Activated naive CD8-positive, alpha-beta T cell (primary cell): ENCODE measurements around the gene TBCA.
A peak's percentile ranks its signal among the peaks of the same experiment; 100 is the strongest.
"Not testable (repeated sequence)": the region's sequence is repeated elsewhere in the genome, so short reads cannot be mapped to it uniquely, and the experiment has no call there.

Source experiments
- H3K27ac Mint-ChIP-seq: one replicate; pipeline ENCODE4 v1.8.0; 2021; ENCODE audit warnings: mixed read lengths
- H3K27me3 Mint-ChIP-seq: one replicate; pipeline ENCODE4 v1.8.0; 2021; ENCODE audit warnings: mixed read lengths
- H3K36me3 Mint-ChIP-seq: one replicate; pipeline ENCODE4 v1.8.0; 2021; ENCODE audit warnings: mixed read lengths
- H3K4me1 Mint-ChIP-seq: one replicate; pipeline ENCODE4 v1.8.0; 2021; ENCODE audit warnings: low read depth, mixed read lengths
- H3K4me3 Mint-ChIP-seq: one replicate; pipeline ENCODE4 v1.8.0; 2021; ENCODE audit warnings: mild to moderate bottlenecking, mixed read lengths
- H3K9me3 Mint-ChIP-seq: one replicate; pipeline ENCODE4 v1.8.0; 2021; ENCODE audit warnings: low read depth, mixed read lengths

Gene TBCA

DNA sequence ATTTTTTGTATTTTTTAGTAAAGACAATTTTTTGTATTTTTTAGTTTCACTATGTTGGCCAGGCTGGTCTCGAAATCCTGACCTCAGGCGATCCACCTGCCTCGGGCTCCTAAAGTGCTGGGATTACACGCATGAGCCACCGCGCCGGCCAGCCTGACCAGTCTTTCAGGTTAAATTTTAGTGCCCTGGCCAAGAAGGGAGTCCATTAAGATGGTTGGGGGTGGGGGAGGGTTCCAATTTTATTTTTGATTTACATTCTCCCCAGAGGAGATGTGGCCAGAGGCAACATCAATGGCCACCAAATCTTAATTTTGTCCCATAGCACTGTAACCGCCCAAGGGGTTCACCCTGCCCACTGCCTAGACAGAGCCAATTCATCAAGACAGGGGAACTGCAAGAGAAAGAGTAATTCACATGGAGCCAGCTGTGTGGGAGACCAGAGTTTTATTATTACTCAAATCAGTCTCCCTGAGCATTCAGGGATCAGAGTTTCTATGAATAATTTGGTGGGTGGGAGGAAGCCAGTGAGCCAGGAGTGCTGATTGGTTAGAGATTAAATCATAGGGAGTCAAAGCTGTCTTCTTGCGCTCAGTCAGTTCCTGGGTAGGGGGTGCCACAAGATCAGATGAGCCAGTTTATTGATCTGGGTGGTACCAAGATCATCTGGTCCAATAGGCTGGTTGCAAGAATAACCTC, 24.7 kb downstream of the TBCA start:
- H3K27ac Mint-ChIP-seq, result no peak overlapping the region
- H3K4me3 Mint-ChIP-seq, result no peak overlapping the region
- no peaks in the 10 kb centered on the region for H3K9me3 Mint-ChIP-seq
- H3K4me1 Mint-ChIP-seq, result peaks cover 63% of the 10 kb centered on the region
- H3K27me3 Mint-ChIP-seq, result no peaks in the 10 kb centered on the region
- peaks cover 6% of the 10 kb centered on the region for H3K36me3 Mint-ChIP-seq

GRCh38 chr5:77750928-77751327, 25.2 kb downstream of the TBCA start:
- not testable (repeated sequence) for H3K4me3 Mint-ChIP-seq, H3K9me3 Mint-ChIP-seq, H3K36me3 Mint-ChIP-seq, H3K27ac Mint-ChIP-seq, H3K27me3 Mint-ChIP-seq
- peaks cover 60% of the 10 kb centered on the region for H3K4me1 Mint-ChIP-seq

- H3K36me3 Mint-ChIP-seq, result peaks cover 13% of the 10 kb centered on the region
- no peak overlapping the region for H3K4me3 Mint-ChIP-seq
- H3K9me3 Mint-ChIP-seq, result no peaks in the 10 kb centered on the region
- H3K27ac Mint-ChIP-seq, result no peak overlapping the region
- peaks cover 56% of the 10 kb centered on the region for H3K4me1 Mint-ChIP-seq
- H3K27me3 Mint-ChIP-seq, result no peaks in the 10 kb centered on the region
Measured at GRCh38 chr5:77748160-77748559, 28.0 kb downstream of the TBCA start.

GRCh38 chr5:77744116-77744515, 32.0 kb downstream of the TBCA start:
- H3K27me3 Mint-ChIP-seq, result no peaks in the 10 kb centered on the region
- H3K4me1 Mint-ChIP-seq, result peaks cover 30% of the 10 kb centered on the region
- no peak overlapping the region for H3K27ac Mint-ChIP-seq
- H3K36me3 Mint-ChIP-seq, result peaks cover 12% of the 10 kb centered on the region
- no peak overlapping the region for H3K4me3 Mint-ChIP-seq
- H3K9me3 Mint-ChIP-seq, result no peaks in the 10 kb centered on the region

DNA sequence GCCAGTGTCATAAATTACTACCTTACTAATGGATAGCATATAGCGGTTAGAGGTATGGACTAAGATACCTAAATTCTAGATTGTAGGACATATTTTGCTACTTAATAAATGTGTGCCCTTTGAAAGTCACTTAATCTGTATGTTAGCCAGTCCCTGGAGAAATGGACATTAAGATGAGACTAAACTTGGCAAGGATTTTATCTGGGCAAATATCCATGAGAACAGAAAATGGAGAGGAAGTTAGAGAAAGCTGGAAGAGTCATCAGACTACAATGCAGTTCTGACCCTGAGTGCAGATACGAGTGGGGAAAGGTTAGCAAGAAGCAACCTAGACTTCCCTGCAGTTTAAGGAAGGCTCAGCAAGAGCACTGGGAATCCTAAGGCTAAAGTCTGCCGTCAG, 33.0 kb downstream of the TBCA start:
- no peaks in the 10 kb centered on the region for H3K27me3 Mint-ChIP-seq
- no peak overlapping the region for H3K27ac Mint-ChIP-seq
- H3K4me1 Mint-ChIP-seq, result peaks cover 23% of the 10 kb centered on the region
- no peaks in the 10 kb centered on the region for H3K9me3 Mint-ChIP-seq
- peaks cover 12% of the 10 kb centered on the region for H3K36me3 Mint-ChIP-seq
- no peak overlapping the region for H3K4me3 Mint-ChIP-seq

GRCh38 chr5:77741608-77742007, 34.5 kb downstream of the TBCA start:
- no peak overlapping the region for H3K27ac Mint-ChIP-seq
- H3K4me3 Mint-ChIP-seq, result no peak overlapping the region
- no peaks in the 10 kb centered on the region for H3K9me3 Mint-ChIP-seq
- peaks cover 25% of the 10 kb centered on the region for H3K4me1 Mint-ChIP-seq
- H3K36me3 Mint-ChIP-seq, result peaks cover 13% of the 10 kb centered on the region
- no peaks in the 10 kb centered on the region for H3K27me3 Mint-ChIP-seq

GRCh38 chr5:77734885-77735284, 41.3 kb downstream of the TBCA start:
- Mint-ChIP-seq H3K36me3 (peaks cover 20% of the 10 kb centered on the region), H3K27ac (no peak overlapping the region), H3K4me3 (no peak overlapping the region), H3K9me3 (no peaks in the 10 kb centered on the region), H3K4me1 (peaks cover 42% of the 10 kb centered on the region), H3K27me3 (no peaks in the 10 kb centered on the region)

GRCh38 chr5:77733130-77733529, 43.0 kb downstream of the TBCA start:
- Mint-ChIP-seq H3K4me1 (peaks cover 46% of the 10 kb centered on the region), H3K27ac (no peak overlapping the region), H3K27me3 (no peaks in the 10 kb centered on the region), H3K9me3 (no peaks in the 10 kb centered on the region), H3K4me3 (no peak overlapping the region), H3K36me3 (peaks cover 24% of the 10 kb centered on the region)

GRCh38 chr5:77727190-77727589, 48.9 kb downstream of the TBCA start:
- peaks cover 31% of the 10 kb centered on the region for H3K4me1 Mint-ChIP-seq
- H3K9me3 Mint-ChIP-seq, result no peaks in the 10 kb centered on the region
- H3K27me3 Mint-ChIP-seq, result no peaks in the 10 kb centered on the region
- H3K36me3 Mint-ChIP-seq, result peaks cover 8% of the 10 kb centered on the region
- no peak overlapping the region for H3K4me3 Mint-ChIP-seq
- H3K27ac Mint-ChIP-seq, result no peak overlapping the region

- Mint-ChIP-seq H3K4me1 (peaks cover 26% of the 10 kb centered on the region), H3K9me3 (no peaks in the 10 kb centered on the region), H3K27me3 (no peaks in the 10 kb centered on the region), H3K27ac (no peak overlapping the region), H3K36me3 (peaks cover 7% of the 10 kb centered on the region), H3K4me3 (no peak overlapping the region)
Measured at GRCh38 chr5:77725616-77726015, 50.5 kb downstream of the TBCA start.

GRCh38 chr5:77724934-77725333, 51.2 kb downstream of the TBCA start:
- peaks cover 26% of the 10 kb centered on the region for H3K4me1 Mint-ChIP-seq
- peaks cover 6% of the 10 kb centered on the region for H3K36me3 Mint-ChIP-seq
- H3K9me3 Mint-ChIP-seq, result no peaks in the 10 kb centered on the region
- H3K4me3 Mint-ChIP-seq, result no peak overlapping the region
- H3K27me3 Mint-ChIP-seq, result no peaks in the 10 kb centered on the region
- no peak overlapping the region for H3K27ac Mint-ChIP-seq

DNA sequence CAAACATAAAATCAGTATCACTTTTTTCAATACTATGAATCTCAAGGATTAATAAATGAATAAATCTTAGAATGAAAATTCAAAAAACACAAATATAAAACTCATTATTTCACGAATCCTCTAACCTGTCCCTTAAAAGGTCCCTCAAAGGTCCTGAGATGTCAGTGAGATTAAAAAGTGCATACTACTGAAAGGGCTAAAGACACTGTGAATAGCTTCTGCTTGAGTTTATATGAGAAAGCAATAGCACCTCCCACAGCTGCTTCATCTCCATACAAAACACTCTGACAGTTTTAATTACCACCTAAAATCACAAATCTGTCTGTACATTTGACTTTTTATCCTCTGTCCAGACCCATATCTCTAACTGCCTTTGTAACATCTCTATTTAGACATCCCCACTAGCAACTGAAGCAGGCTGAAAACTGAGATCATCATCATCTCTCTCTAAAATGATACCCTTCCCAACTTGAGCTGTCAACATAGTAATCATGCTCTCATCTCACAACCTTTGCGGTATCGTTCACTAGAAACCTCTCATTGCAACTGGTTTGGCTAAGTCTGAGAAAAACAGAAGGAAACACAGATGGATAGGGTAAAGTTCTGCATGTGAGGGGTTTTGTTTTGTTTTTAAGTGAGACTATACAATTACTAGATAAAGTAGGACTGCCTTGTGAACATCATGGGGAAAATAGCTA, 56.3 kb downstream of the TBCA start:
- Mint-ChIP-seq H3K4me1 (peaks cover 43% of the 10 kb centered on the region), H3K36me3 (peaks cover 9% of the 10 kb centered on the region), H3K27ac (peak overlapping the region; percentile 58), H3K4me3 (peak overlapping the region; percentile 40), H3K27me3 (no peaks in the 10 kb centered on the region), H3K9me3 (no peaks in the 10 kb centered on the region)

DNA sequence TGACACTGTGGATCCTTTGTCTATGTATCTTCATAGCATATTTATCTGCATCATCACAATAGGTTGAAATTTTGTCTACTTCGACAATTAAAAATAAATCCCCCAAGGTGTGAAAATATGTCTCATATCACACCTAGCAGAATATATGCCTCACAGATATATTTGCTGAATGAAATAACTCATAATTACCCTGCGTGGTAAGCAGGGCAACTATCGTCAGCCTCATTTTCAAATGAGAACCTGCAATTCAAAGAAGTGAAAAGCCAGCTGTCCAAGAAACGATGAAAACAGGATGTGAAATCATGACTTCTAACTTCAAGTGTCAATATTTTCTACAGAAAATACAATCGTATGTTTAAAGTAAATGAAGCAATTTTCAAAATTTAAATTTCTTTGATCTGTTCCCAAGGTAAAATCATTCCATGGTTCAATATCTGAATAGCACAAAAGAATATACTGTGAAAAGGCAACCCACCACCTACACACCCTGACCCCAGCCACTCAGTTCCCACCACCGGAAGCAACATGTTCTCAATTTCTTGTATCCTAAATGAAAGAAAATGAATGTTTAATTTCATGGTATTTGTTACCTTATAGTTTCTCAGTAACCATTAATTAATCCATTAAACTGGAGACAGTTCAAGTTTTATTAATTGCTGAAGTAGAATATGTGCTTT, 57.1 kb downstream of the TBCA start:
- peaks cover 38% of the 10 kb centered on the region for H3K4me1 Mint-ChIP-seq
- peaks cover 9% of the 10 kb centered on the region for H3K36me3 Mint-ChIP-seq
- H3K27me3 Mint-ChIP-seq, result no peaks in the 10 kb centered on the region
- no peaks in the 10 kb centered on the region for H3K9me3 Mint-ChIP-seq
- no peak overlapping the region for H3K4me3 Mint-ChIP-seq
- H3K27ac Mint-ChIP-seq, result peak overlapping the region; percentile 9

DNA sequence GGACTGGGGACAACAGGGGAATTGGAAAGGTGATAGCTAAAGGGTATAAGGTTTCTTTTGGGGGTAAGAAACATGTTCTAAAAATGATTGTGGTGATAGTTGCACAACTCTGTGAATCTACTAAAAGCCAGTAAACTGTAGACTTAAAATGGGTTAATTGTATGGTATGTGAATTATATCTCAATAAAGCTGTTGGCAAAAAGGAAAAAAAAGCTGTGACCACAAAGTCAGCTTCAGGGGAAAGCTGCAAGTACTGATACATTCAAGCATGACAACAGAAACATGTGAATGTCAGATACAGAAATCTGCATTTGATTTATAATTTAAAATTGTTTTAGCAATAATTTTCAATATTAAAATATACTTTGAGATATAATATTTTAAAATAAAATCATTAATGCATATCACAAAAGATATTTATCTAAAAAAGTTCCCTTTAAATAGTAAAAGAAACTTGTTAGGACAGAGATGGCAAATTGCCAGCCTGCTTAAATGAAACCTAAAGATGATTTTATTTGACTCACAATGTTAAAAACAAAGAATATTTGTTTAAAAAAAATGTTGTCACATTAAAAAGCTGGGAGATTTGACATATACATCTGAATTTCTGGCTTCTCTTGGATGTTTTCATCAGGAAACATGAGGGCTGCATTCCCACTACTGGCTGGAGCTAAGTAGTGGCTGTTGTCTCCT, 66.0 kb downstream of the TBCA start:
- peaks cover 6% of the 10 kb centered on the region for H3K4me1 Mint-ChIP-seq
- H3K36me3 Mint-ChIP-seq, result peaks cover 12% of the 10 kb centered on the region
- no peak overlapping the region for H3K27ac Mint-ChIP-seq
- no peaks in the 10 kb centered on the region for H3K9me3 Mint-ChIP-seq
- no peaks in the 10 kb centered on the region for H3K27me3 Mint-ChIP-seq
- no peak overlapping the region for H3K4me3 Mint-ChIP-seq

DNA sequence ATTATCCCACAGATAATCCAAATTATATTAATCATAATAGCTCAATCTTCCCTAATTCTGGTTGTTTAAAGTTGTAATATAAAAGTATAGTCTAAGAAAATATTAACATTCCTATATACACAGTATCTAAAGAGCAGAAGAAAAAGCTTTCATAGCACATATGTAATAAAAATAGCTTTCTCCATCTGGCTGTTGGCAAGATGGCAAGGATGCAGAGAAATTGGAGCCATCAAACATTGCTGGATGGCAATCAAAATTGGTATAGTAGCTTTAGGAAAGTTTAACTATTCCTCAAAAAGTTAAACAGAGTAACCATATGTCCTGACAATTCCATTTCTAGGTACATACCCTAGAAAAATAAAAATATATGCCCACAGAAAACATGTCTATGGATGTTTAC, 66.8 kb downstream of the TBCA start:
- Mint-ChIP-seq H3K4me3 (no peak overlapping the region), H3K36me3 (peaks cover 16% of the 10 kb centered on the region), H3K9me3 (no peaks in the 10 kb centered on the region), H3K27ac (no peak overlapping the region), H3K4me1 (peaks cover 3% of the 10 kb centered on the region), H3K27me3 (no peaks in the 10 kb centered on the region)
